ENCODE measurements around the gene CACNG4. TPM values are rescaled to one million over a fixed set of nuclear protein-coding genes. Genes with fewer than 3 reads are reported as not detected.
"Not testable (repeated sequence)": the region's sequence is repeated elsewhere in the genome, so short reads cannot be mapped to it uniquely, and the experiment has no call there.

Gene CACNG4
- total RNA-seq, 1 donor: not detected

- Histone ChIP-seq H3K9me3 (ENCODE audit: low read depth, low read length) (no peaks in the 10 kb centered on the region), H3K79me2 (ENCODE audit: insufficient read depth, low read length) (no peaks in the 10 kb centered on the region), H2AFZ (ENCODE audit: low read length) (no peak overlapping the region), H3K4me2 (ENCODE audit: insufficient read depth, low read length) (no peak overlapping the region), H3K36me3 (ENCODE audit: insufficient read depth, low read length) (no peaks in the 10 kb centered on the region), H3K4me1 (ENCODE audit: insufficient read depth, low read length) (no peaks in the 10 kb centered on the region), H3K27me3 (ENCODE audit: insufficient read depth, low read length) (peaks cover 13% of the 10 kb centered on the region), H3K27ac (ENCODE audit: low read depth, low read length) (no peak overlapping the region), H4K20me1 (ENCODE audit: insufficient read depth, low read length) (no peaks in the 10 kb centered on the region), H3K4me3 (ENCODE audit: insufficient read depth, low read length) (no peak overlapping the region)
- no peak for TF ChIP-seq CTCF (IDR thresholded peaks at IDR 0.05; ENCODE audit: extremely low read depth, low read depth, low read length)
- peak; percentile 30 for DNase-seq (ENCODE audit: insufficient read length, low spot score, missing footprints)
Observed at GRCh38 chr17:67035131-67036083, 70.9 kb downstream of the CACNG4 start.

- Histone ChIP-seq H3K4me2 (ENCODE audit: insufficient read depth, low read length) (no peak overlapping the region), H3K27me3 (ENCODE audit: insufficient read depth, low read length) (peaks cover 26% of the 10 kb centered on the region), H2AFZ (ENCODE audit: low read length) (no peak overlapping the region), H3K4me3 (ENCODE audit: insufficient read depth, low read length) (no peak overlapping the region), H3K4me1 (ENCODE audit: insufficient read depth, low read length) (no peaks in the 10 kb centered on the region), H4K20me1 (ENCODE audit: insufficient read depth, low read length) (no peaks in the 10 kb centered on the region), H3K36me3 (ENCODE audit: insufficient read depth, low read length) (no peaks in the 10 kb centered on the region), H3K27ac (ENCODE audit: low read depth, low read length) (no peak overlapping the region), H3K79me2 (ENCODE audit: insufficient read depth, low read length) (no peaks in the 10 kb centered on the region), H3K9me3 (ENCODE audit: low read depth, low read length) (no peaks in the 10 kb centered on the region)
- no peak for TF ChIP-seq CTCF (IDR thresholded peaks at IDR 0.05; ENCODE audit: extremely low read depth, low read depth, low read length)
- DNase-seq (ENCODE audit: insufficient read length, low spot score, missing footprints): peak; percentile 68
Observed at GRCh38 chr17:67038861-67039365, 74.4 kb downstream of the CACNG4 start.

GRCh38 chr17:67040652-67041051 is 76.1 kb downstream of the CACNG4 start:
- H4K20me1 ChIP-seq (ENCODE audit: insufficient read depth, low read length): no peaks in the 10 kb centered on the region
- no peak overlapping the region for H3K4me3 ChIP-seq (ENCODE audit: insufficient read depth, low read length)
- H3K27ac ChIP-seq (ENCODE audit: low read depth, low read length): no peak overlapping the region
- no peaks in the 10 kb centered on the region for H3K36me3 ChIP-seq (ENCODE audit: insufficient read depth, low read length)
- no peaks in the 10 kb centered on the region for H3K9me3 ChIP-seq (ENCODE audit: low read depth, low read length)
- H2AFZ ChIP-seq (ENCODE audit: low read length): no peak overlapping the region
- H3K4me2 ChIP-seq (ENCODE audit: insufficient read depth, low read length): no peak overlapping the region
- no peaks in the 10 kb centered on the region for H3K4me1 ChIP-seq (ENCODE audit: insufficient read depth, low read length)
- H3K27me3 ChIP-seq (ENCODE audit: insufficient read depth, low read length): peaks cover 18% of the 10 kb centered on the region
- H3K79me2 ChIP-seq (ENCODE audit: insufficient read depth, low read length): no peaks in the 10 kb centered on the region
- TF ChIP-seq CTCF (IDR thresholded peaks at IDR 0.05; ENCODE audit: extremely low read depth, low read depth, low read length): no peak
- peak; percentile 72 for DNase-seq (ENCODE audit: insufficient read length, low spot score, missing footprints)

- not testable (repeated sequence) for H3K4me3 ChIP-seq (ENCODE audit: insufficient read depth, low read length); H3K36me3 ChIP-seq (ENCODE audit: insufficient read depth, low read length); H3K9me3 ChIP-seq (ENCODE audit: low read depth, low read length); H3K79me2 ChIP-seq (ENCODE audit: insufficient read depth, low read length); H2AFZ ChIP-seq (ENCODE audit: low read length); H4K20me1 ChIP-seq (ENCODE audit: insufficient read depth, low read length); H3K27ac ChIP-seq (ENCODE audit: low read depth, low read length); H3K4me1 ChIP-seq (ENCODE audit: insufficient read depth, low read length); H3K4me2 ChIP-seq (ENCODE audit: insufficient read depth, low read length); DNase-seq (ENCODE audit: insufficient read length, low spot score, missing footprints)
- peaks cover 18% of the 10 kb centered on the region for H3K27me3 ChIP-seq (ENCODE audit: insufficient read depth, low read length)
Observed at GRCh38 chr17:67041119-67041518, 76.6 kb downstream of the CACNG4 start.
